Measurements from ENCODE around the gene JPH4. TPM values are rescaled to one million over a fixed set of nuclear protein-coding genes. Genes with fewer than 3 reads are reported as not detected.

Gene JPH4
- total RNA-seq, 6 experiments from 2014 or later = 0.07 to 0.20 (median 0.19) TPM; not detected in 3

DNA sequence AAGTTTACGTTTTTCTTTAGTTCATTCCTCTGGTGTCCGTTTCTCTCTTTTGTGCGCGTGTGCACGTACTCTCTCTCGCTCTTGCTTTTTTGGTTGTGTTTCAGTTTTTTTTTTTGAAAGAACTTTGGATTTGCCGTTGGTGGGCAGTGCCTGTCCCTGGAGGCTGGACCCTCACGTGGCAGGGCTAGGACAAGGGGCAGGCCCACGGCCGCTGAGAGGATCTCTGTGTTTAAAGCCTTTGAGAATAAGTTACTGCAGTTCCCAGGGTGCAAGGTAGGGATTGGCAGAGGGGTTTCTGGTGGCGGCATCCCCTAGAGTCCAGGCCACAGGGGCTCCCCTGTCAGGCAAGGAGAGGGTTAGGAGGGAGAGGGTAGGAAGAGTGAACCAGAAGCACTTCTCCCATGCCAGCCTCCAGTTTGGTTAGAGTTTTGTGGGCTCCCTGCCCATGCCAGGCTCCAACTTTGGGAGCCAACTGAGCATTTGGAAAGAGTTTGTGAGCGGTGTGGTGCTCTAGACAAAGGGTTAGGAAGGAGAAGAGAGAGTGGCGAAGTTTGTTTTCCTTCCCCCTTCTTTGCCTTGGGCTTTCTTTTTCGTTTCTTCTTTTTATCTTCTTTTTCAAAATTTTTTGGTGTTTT, 57.6 kb downstream of the JPH4 start:
- H3K9me3 ChIP-seq = no peaks in the 10 kb centered on the region
- H3K27ac ChIP-seq = no peak overlapping the region
- no peaks in the 10 kb centered on the region for H3K4me1 ChIP-seq
- no peaks in the 10 kb centered on the region for H3K36me3 ChIP-seq
- no peak overlapping the region for H3K4me3 ChIP-seq
- DNase-seq = no peak
- intact Hi-C loops (cut with DNase I) = no loop called here
- TF ChIP-seq POLR2A (IDR thresholded peaks at IDR 0.05) = no peak
- TF ChIP-seq, protein P1, sequence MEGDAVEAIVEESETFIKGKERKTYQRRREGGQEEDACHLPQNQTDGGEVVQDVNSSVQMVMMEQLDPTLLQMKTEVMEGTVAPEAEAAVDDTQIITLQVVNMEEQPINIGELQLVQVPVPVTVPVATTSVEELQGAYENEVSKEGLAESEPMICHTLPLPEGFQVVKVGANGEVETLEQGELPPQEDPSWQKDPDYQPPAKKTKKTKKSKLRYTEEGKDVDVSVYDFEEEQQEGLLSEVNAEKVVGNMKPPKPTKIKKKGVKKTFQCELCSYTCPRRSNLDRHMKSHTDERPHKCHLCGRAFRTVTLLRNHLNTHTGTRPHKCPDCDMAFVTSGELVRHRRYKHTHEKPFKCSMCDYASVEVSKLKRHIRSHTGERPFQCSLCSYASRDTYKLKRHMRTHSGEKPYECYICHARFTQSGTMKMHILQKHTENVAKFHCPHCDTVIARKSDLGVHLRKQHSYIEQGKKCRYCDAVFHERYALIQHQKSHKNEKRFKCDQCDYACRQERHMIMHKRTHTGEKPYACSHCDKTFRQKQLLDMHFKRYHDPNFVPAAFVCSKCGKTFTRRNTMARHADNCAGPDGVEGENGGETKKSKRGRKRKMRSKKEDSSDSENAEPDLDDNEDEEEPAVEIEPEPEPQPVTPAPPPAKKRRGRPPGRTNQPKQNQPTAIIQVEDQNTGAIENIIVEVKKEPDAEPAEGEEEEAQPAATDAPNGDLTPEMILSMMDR (IDR thresholded peaks at IDR 0.05) = no peak
- no peak for ATAC-seq
- WGBS (ENCODE audit: insufficient coverage, low coverage, low lambda C conversion rate, missing lambda C conversion rate) = 71% methylated on average over 12 of the region's 14 CpGs
- no peaks in the 10 kb centered on the region for H3K27me3 ChIP-seq

DNA sequence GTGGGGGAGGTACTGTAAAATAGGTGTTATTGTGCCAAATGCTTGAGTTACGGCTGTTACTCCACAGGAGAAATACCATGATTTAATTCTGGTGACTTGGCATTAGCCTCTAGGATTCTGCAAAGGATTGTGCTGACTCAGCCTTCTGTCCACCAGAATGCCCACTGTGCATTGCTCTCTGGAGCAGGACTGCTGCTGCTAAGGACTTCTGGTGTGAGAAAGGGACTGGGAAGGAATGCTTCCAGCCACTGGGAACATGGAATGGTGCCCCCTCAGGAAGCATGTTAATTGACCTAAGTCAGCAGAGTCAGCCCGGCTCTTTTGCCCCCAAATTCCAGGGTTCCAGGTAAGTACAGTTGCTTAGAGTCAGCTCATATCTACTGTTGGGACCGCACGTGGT, 59.9 kb downstream of the JPH4 start:
- TF ChIP-seq, protein P1 (IDR thresholded peaks at IDR 0.05) = no peak
- no peak for TF ChIP-seq POLR2A (IDR thresholded peaks at IDR 0.05)
- no peaks in the 10 kb centered on the region for H3K36me3 ChIP-seq
- H3K4me1 ChIP-seq = no peaks in the 10 kb centered on the region
- no peaks in the 10 kb centered on the region for H3K27me3 ChIP-seq
- H3K4me3 ChIP-seq = no peak overlapping the region
- no peak for ATAC-seq
- no peaks in the 10 kb centered on the region for H3K9me3 ChIP-seq
- 74% methylated on average over 4 of the region's 4 CpGs for WGBS (ENCODE audit: insufficient coverage, low coverage, low lambda C conversion rate, missing lambda C conversion rate)
- DNase-seq = no peak
- H3K27ac ChIP-seq = no peak overlapping the region
- intact Hi-C loops (cut with DNase I) = no loop called here

Other genes starting within 250 kb of the JPH4 start
- gene SLC22A17, start 225.9 kb downstream of the JPH4 start, total RNA-seq = 1 to 10 TPM; 1.5 to 2.7 (median 2.1) TPM
- gene EFS, start 213.6 kb downstream of the JPH4 start, total RNA-seq = under 1 TPM; 0.19 to 0.60 (median 0.39) TPM
- not detected for gene IL25, start 206.0 kb downstream of the JPH4 start, total RNA-seq
- gene CMTM5, start 201.7 kb downstream of the JPH4 start, total RNA-seq = under 1 TPM in 2 of 6 experiments, not detected in 4; 0.32 to 0.49 TPM
- under 1 TPM in 5 of 6 experiments, not detected in 1; 0.07 to 1.00 (median 0.13) TPM for gene MYH6, start 170.5 kb downstream of the JPH4 start, total RNA-seq
- 1 to 10 TPM in 1 of 6 experiments, under 1 TPM in 5; 0.30 to 5.6 (median 0.60) TPM for gene MYH7, start 143.1 kb downstream of the JPH4 start, total RNA-seq
- 10 to 100 TPM; 12.0 to 16.5 (median 14.3) TPM for gene NGDN, start 109.1 kb downstream of the JPH4 start, total RNA-seq
- gene ZFHX2, start 27.0 kb downstream of the JPH4 start, total RNA-seq = under 1 TPM; 0.33 to 0.83 (median 0.47) TPM
- 10 to 100 TPM in 4 of 6 experiments, 1 to 10 TPM in 2; 8.2 to 15.0 (median 11.4) TPM for gene THTPA, start 22.5 kb downstream of the JPH4 start, total RNA-seq
- 10 to 100 TPM; 13.6 to 25.9 (median 23.0) TPM for gene AP1G2, start 11.0 kb downstream of the JPH4 start, total RNA-seq
- 10 to 100 TPM in 1 of 6 experiments, 1 to 10 TPM in 4, under 1 TPM in 1; 0.53 to 12.3 (median 4.2) TPM for gene DHRS2, start 57.6 kb upstream of the JPH4 start, total RNA-seq